Measurements from ENCODE around the gene CYP4F12. TPM values are rescaled to one million over a fixed set of nuclear protein-coding genes. Genes with fewer than 3 reads are reported as not detected.

The CYP4F12 gene
- total RNA-seq, 1 experiment from 2014 or later: not detected

- H3K9me3 Mint-ChIP-seq: peaks cover 91 to 98% of the 10 kb centered on the region in 2 experiments
Measured at GRCh38 chr19:15641901-15642491, 30.9 kb upstream of the CYP4F12 start.

More at GRCh38 chr19:15641901-15642491, 30.9 kb upstream of the CYP4F12 start:
- Histone ChIP-seq H2AFZ (ENCODE audit: low read length) (no peak overlapping the region), H3K14ac (ENCODE audit: insufficient read depth, low read length) (no peak overlapping the region), H3K56ac (ENCODE audit: insufficient read length, low read depth, low read length) (no peak overlapping the region), H4K5ac (ENCODE audit: insufficient read length, low read depth, low read length) (no peak overlapping the region), H2AK5ac (ENCODE audit: insufficient read length, low read length) (no peak overlapping the region), H3K23ac (ENCODE audit: insufficient read length, low read depth, low read length) (no peak overlapping the region), H3K23me2 (ENCODE audit: insufficient read length, low read depth, low read length, poor library complexity, severe bottlenecking) (no peaks in the 10 kb centered on the region), H3K4me2 (ENCODE audit: insufficient read depth, insufficient read length, low read length) (no peak overlapping the region), H2BK12ac (ENCODE audit: insufficient read length, low read depth, low read length) (no peak overlapping the region), H2BK120ac (ENCODE audit: low read depth, low read length, poor library complexity, severe bottlenecking) (no peak overlapping the region), H4K20me1 (ENCODE audit: control insufficient read depth, insufficient read depth, insufficient read length) (no peaks in the 10 kb centered on the region), H3K79me1 (ENCODE audit: insufficient read depth, low read depth, low read length, poor library complexity, severe bottlenecking) (no peaks in the 10 kb centered on the region), H3K9ac (ENCODE audit: extremely low read depth, insufficient read length, low read length) (no peak overlapping the region), H3T11ph (ENCODE audit: low read length) (no peak overlapping the region), H3K18ac (ENCODE audit: insufficient read length, low read depth, low read length) (no peak overlapping the region), H4K8ac (replicated peaks; ENCODE audit: insufficient read length, low read depth, low read length) (no peak overlapping the region), H2BK5ac (ENCODE audit: insufficient read length, low read length) (no peak overlapping the region), H2BK20ac (ENCODE audit: low read depth, low read length, poor library complexity, severe bottlenecking) (no peak overlapping the region), H3K27ac (ENCODE audit: insufficient read length, low read depth, low read length) (no peak overlapping the region), H3K9me3 (ENCODE audit: control insufficient read depth, low read depth, low read length) (peaks cover 94% of the 10 kb centered on the region), H3K4me1 (ENCODE audit: insufficient read depth, low read length) (no peaks in the 10 kb centered on the region), H3K27me3 (ENCODE audit: insufficient read depth, low read length) (no peaks in the 10 kb centered on the region), H4K91ac (ENCODE audit: insufficient read length, low read depth, low read length) (no peak overlapping the region), H2BK15ac (ENCODE audit: low read depth, low read length) (no peak overlapping the region), H3K79me2 (ENCODE audit: insufficient read depth, low read length) (no peaks in the 10 kb centered on the region), H3K4ac (ENCODE audit: low read depth, low read length) (no peak overlapping the region)
- DNase-seq: no peak
- WGBS (ENCODE audit: extremely low coverage, insufficient read length, low lambda C conversion rate): no CpG with 5 or more reads among the region's 5 CpGs
- Mint-ChIP-seq H3K27me3 (ENCODE audit: low read depth) (peaks cover 6% of the 10 kb centered on the region), H3K4me3 (no peak overlapping the region), H3K36me3 (ENCODE audit: insufficient read depth in 1 of 3, low read depth in 3 of 3) (peaks cover 3 to 44% (median 9%) of the 10 kb centered on the region in 3 experiments; a peak in 6 of 7 replicates), H3K27ac (no peak overlapping the region), H3K4me1 (no peaks in the 10 kb centered on the region)
- TF ChIP-seq CTCF (conservative IDR thresholded peaks at IDR 0.05): no peak

Data from H9 (cell line).